ENCODE measurements around the gene TAS2R38.

DNA sequence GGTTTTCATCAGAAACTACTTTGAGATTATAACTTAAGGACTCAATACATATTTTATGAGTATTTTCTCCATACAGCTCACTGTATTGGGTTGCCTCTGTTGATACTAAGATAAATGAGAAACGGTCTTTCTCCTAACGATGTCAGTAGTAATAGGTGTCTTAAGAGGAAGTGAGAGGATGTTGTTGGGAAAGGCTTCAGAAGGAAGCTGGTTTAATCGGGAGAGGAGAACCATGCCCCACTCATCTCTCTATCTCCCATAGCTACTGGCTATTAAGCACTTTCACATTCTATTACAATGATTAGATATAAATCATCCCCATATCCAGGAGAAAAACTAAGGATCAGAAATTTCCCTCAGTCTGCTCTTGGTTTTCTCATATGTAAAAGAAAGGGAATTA lies 28.8 kb downstream of the TAS2R38 start:
- TF ChIP-seq EP300 (IDR thresholded peaks at IDR 0.05) (no peak), CTCF (IDR thresholded peaks at IDR 0.05) (no peak)
